H9 (cell line): Measurements from ENCODE around the gene PRSS22. TPM values are rescaled to one million over a fixed set of nuclear protein-coding genes. Genes with fewer than 3 reads are reported as not detected.

Source experiments
- DNase-seq: peaks from one replicate; pipeline ENCODE4 v3.0.0-alpha.2; 2017
- H2AFZ ChIP-seq: one replicate; pipeline ENCODE4 v1.6.1; 2013; ENCODE audit warnings: mild to moderate bottlenecking, low read length, control low read depth, moderate library complexity
- H2AK5ac ChIP-seq: 2 replicates; pipeline ENCODE4 v1.6.1; 2013; ENCODE audit warnings: low read length, control low read depth, mixed read lengths; ENCODE audit not compliant: insufficient read length
- H2BK120ac ChIP-seq: one replicate; pipeline ENCODE4 v1.6.1; 2013; ENCODE audit warnings: low read depth, mild to moderate bottlenecking, low read length, control low read depth, inconsistent platforms; ENCODE audit not compliant: poor library complexity, severe bottlenecking
- H2BK12ac ChIP-seq: 2 replicates; pipeline ENCODE4 v1.6.1; 2013; ENCODE audit warnings: low read length, control low read depth, mixed read lengths, low read depth; ENCODE audit not compliant: insufficient read length
- H2BK15ac ChIP-seq: 2 replicates; pipeline ENCODE4 v1.6.1; 2013; ENCODE audit warnings: low read depth, low read length, control low read depth
- H2BK20ac ChIP-seq: one replicate; pipeline ENCODE4 v1.6.1; 2013; ENCODE audit warnings: low read depth, mild to moderate bottlenecking, low read length, control low read depth, inconsistent platforms; ENCODE audit not compliant: poor library complexity, severe bottlenecking
- H2BK5ac ChIP-seq: 2 replicates; pipeline ENCODE4 v1.6.1; 2013; ENCODE audit warnings: low read length, control low read depth, mixed read lengths; ENCODE audit not compliant: insufficient read length
- H3K14ac ChIP-seq: 2 replicates; pipeline ENCODE4 v1.6.1; 2013; ENCODE audit warnings: low read length, control low read depth; ENCODE audit not compliant: insufficient read depth
- H3K18ac ChIP-seq: 2 replicates; pipeline ENCODE4 v1.6.1; 2013; ENCODE audit warnings: low read depth, mild to moderate bottlenecking, mixed read lengths, low read length, control low read depth; ENCODE audit not compliant: insufficient read length
- H3K23ac ChIP-seq: 2 replicates; pipeline ENCODE4 v1.6.1; 2013; ENCODE audit warnings: low read length, control low read depth, mixed read lengths, low read depth; ENCODE audit not compliant: insufficient read length
- H3K23me2 ChIP-seq: 2 replicates; pipeline ENCODE4 v1.6.1; 2013; ENCODE audit warnings: low read depth, mild to moderate bottlenecking, mixed read lengths, low read length, control low read depth; ENCODE audit not compliant: insufficient read length, poor library complexity, severe bottlenecking
- H3K27ac ChIP-seq: 2 replicates; pipeline ENCODE4 v1.5.1; 2013; ENCODE audit warnings: low read length, control low read depth, mixed read lengths, low read depth; ENCODE audit not compliant: insufficient read length
- H3K27me3 ChIP-seq: 2 replicates; pipeline ENCODE4 v1.6.1; 2013; ENCODE audit warnings: low read length, control low read depth, inconsistent platforms; ENCODE audit not compliant: insufficient read depth
- H3K4ac ChIP-seq: 2 replicates; pipeline ENCODE4 v1.6.1; 2013; ENCODE audit warnings: low read depth, mild to moderate bottlenecking, control low read depth, inconsistent platforms, low read length, moderate library complexity
- H3K4me1 ChIP-seq: 2 replicates; pipeline ENCODE4 v1.6.1; 2013; ENCODE audit warnings: low read length, control low read depth, inconsistent platforms; ENCODE audit not compliant: insufficient read depth
- H3K4me2 ChIP-seq: 2 replicates; pipeline ENCODE4 v1.6.1; 2013; ENCODE audit warnings: low read length, control low read depth, mixed read lengths; ENCODE audit not compliant: insufficient read length, insufficient read depth
- H3K56ac ChIP-seq: 2 replicates; pipeline ENCODE4 v1.6.1; 2013; ENCODE audit warnings: low read depth, mild to moderate bottlenecking, mixed read lengths, low read length, control low read depth; ENCODE audit not compliant: insufficient read length
- H3K79me1 ChIP-seq: 2 replicates; pipeline ENCODE4 v1.6.1; 2013; ENCODE audit warnings: low read depth, mild to moderate bottlenecking, moderate library complexity, low read length, control low read depth, inconsistent platforms; ENCODE audit not compliant: insufficient read depth, poor library complexity, severe bottlenecking
- H3K79me2 ChIP-seq: 2 replicates; pipeline ENCODE4 v1.6.1; 2013; ENCODE audit warnings: low read length, control low read depth, inconsistent platforms; ENCODE audit not compliant: insufficient read depth
- H3K9ac ChIP-seq: 2 replicates; pipeline ENCODE4 v1.6.1; 2013; ENCODE audit warnings: low read length, control low read depth, mixed read lengths; ENCODE audit not compliant: insufficient read length; ENCODE audit errors: extremely low read depth
- H3K9me3 ChIP-seq: one replicate; pipeline ENCODE4 v1.6.1; 2013; ENCODE audit warnings: low read depth, low read length, inconsistent platforms; ENCODE audit not compliant: control insufficient read depth
- H3T11ph ChIP-seq: one replicate; pipeline ENCODE4 v1.6.1; 2013; ENCODE audit warnings: mild to moderate bottlenecking, low read length, control low read depth, inconsistent platforms
- H4K20me1 ChIP-seq: one replicate; pipeline ENCODE4 v1.6.1; 2013; ENCODE audit not compliant: control insufficient read depth, insufficient read length, insufficient read depth
- H4K5ac ChIP-seq: 2 replicates; pipeline ENCODE4 v1.6.1; 2013; ENCODE audit warnings: low read depth, mild to moderate bottlenecking, mixed read lengths, low read length, control low read depth; ENCODE audit not compliant: insufficient read length
- H4K8ac ChIP-seq: replicated peaks from 2 replicates; pipeline ENCODE4 v1.6.1; 2013; ENCODE audit warnings: low read length, control low read depth, mixed read lengths, low read depth; ENCODE audit not compliant: insufficient read length
- H4K91ac ChIP-seq: 2 replicates; pipeline ENCODE4 v1.6.1; 2013; ENCODE audit warnings: low read depth, mild to moderate bottlenecking, moderate library complexity, mixed read lengths, low read length, control low read depth; ENCODE audit not compliant: insufficient read length
- H3K27ac Mint-ChIP-seq, 3 experiments: 2 replicates in 2 of 3; 3 replicates in 1 of 3; pipeline ENCODE4 v1.8.0; 2020 to 2021; ENCODE audit warnings: mixed read lengths in 3 of 3, mild to moderate bottlenecking in 1 of 3, moderate library complexity in 1 of 3
- H3K27me3 Mint-ChIP-seq: 2 replicates; pipeline ENCODE4 v1.8.0; 2021; ENCODE audit warnings: low read depth, mild to moderate bottlenecking, moderate library complexity, mixed read lengths
- H3K36me3 Mint-ChIP-seq, 3 experiments: 2 replicates in 2 of 3; 3 replicates in 1 of 3; pipeline ENCODE4 v1.8.0; 2020 to 2021; ENCODE audit warnings: low read depth in 3 of 3, mixed read lengths in 3 of 3; ENCODE audit not compliant: insufficient read depth in 1 of 3
- H3K4me1 Mint-ChIP-seq, 2 experiments: 2 replicates each; pipeline ENCODE4 v1.8.0; 2020; ENCODE audit warnings: mixed read lengths in 2 of 2
- H3K4me3 Mint-ChIP-seq, 2 experiments: 2 replicates in 1 of 2; 3 replicates in 1 of 2; pipeline ENCODE4 v1.8.0; 2020 to 2021; ENCODE audit warnings: mild to moderate bottlenecking in 2 of 2, mixed read lengths in 2 of 2, moderate library complexity in 1 of 2
- H3K9me3 Mint-ChIP-seq, 2 experiments: 2 replicates in 1 of 2; 3 replicates in 1 of 2; pipeline ENCODE4 v1.8.0; 2020; ENCODE audit warnings: mild to moderate bottlenecking in 2 of 2, mixed read lengths in 2 of 2, moderate library complexity in 1 of 2
- CTCF ChIP-seq: fragments of 200-600 bp; sonication (generic); conservative IDR thresholded peaks from 3 replicates; pipeline ENCODE4 v1.8.0; 2021; ENCODE audit warnings: antibody characterized with exemption, mild to moderate bottlenecking
- WGBS: extraction: QIAGEN DNeasy Blood & Tissue Kit; methylation state at CpG from one replicate; pipeline ENCODE4 v1.1.7; 2013; ENCODE audit warnings: missing lambda C conversion rate, low lambda C conversion rate, mixed read lengths; ENCODE audit not compliant: insufficient read length; ENCODE audit errors: extremely low coverage; 5-methylcytosine and 5-hydroxymethylcytosine counted together
- total RNA-seq: library from RNA; stranded (reverse); gene quantifications from 2 replicates; pipeline ENCODE4 v1.2.1, GENCODE V29; 2021

The PRSS22 gene
- total RNA-seq, 1 experiment from 2014 or later: 1.9 TPM

- Histone ChIP-seq H2BK120ac (no peak overlapping the region), H3K4me2 (no peak overlapping the region), H4K5ac (no peak overlapping the region), H2BK12ac (no peak overlapping the region), H3K79me1 (no peaks in the 10 kb centered on the region), H2BK5ac (no peak overlapping the region), H3K9ac (no peak overlapping the region), H3K27me3 (no peaks in the 10 kb centered on the region), H4K20me1 (no peaks in the 10 kb centered on the region), H2AK5ac (no peak overlapping the region), H3K79me2 (no peaks in the 10 kb centered on the region), H2BK20ac (no peak overlapping the region), H3K56ac (no peak overlapping the region), H3K18ac (no peak overlapping the region), H3K14ac (no peak overlapping the region), H2AFZ (no peak overlapping the region), H3K23me2 (no peaks in the 10 kb centered on the region), H3K9me3 (no peaks in the 10 kb centered on the region), H3K4me1 (no peaks in the 10 kb centered on the region), H3K23ac (no peak overlapping the region), H4K91ac (no peak overlapping the region), H2BK15ac (no peak overlapping the region), H3K27ac (no peak overlapping the region), H3T11ph (no peak overlapping the region), H4K8ac (no peak overlapping the region), H3K4ac (no peak overlapping the region)
- no peaks in the 10 kb centered on the region for H3K4me1 Mint-ChIP-seq
- WGBS: no CpG with 5 or more reads among the region's 11 CpGs
- no peaks in the 10 kb centered on the region for H3K27me3 Mint-ChIP-seq
- no peak for TF ChIP-seq CTCF
- DNase-seq: no peak
- 0 out of 5 replicates have a peak overlapping the region, but pooled peaks of 1 of the 2 experiments have one; percentile 8 for H3K4me3 Mint-ChIP-seq
- no peaks in the 10 kb centered on the region; a peak in 1 of 7 replicates for H3K36me3 Mint-ChIP-seq
- H3K9me3 Mint-ChIP-seq: no peaks in the 10 kb centered on the region
- no peak overlapping the region for H3K27ac Mint-ChIP-seq
Observed at GRCh38 chr16:2825906-2826305, 32.1 kb downstream of the PRSS22 start.
